ENCODE data around the gene TOLLIP.
A peak's percentile ranks its signal among the peaks of the same experiment; 100 is the strongest.
"Not testable (repeated sequence)": the region's sequence is repeated elsewhere in the genome, so short reads cannot be mapped to it uniquely, and the experiment has no call there.

TOLLIP gene

DNA sequence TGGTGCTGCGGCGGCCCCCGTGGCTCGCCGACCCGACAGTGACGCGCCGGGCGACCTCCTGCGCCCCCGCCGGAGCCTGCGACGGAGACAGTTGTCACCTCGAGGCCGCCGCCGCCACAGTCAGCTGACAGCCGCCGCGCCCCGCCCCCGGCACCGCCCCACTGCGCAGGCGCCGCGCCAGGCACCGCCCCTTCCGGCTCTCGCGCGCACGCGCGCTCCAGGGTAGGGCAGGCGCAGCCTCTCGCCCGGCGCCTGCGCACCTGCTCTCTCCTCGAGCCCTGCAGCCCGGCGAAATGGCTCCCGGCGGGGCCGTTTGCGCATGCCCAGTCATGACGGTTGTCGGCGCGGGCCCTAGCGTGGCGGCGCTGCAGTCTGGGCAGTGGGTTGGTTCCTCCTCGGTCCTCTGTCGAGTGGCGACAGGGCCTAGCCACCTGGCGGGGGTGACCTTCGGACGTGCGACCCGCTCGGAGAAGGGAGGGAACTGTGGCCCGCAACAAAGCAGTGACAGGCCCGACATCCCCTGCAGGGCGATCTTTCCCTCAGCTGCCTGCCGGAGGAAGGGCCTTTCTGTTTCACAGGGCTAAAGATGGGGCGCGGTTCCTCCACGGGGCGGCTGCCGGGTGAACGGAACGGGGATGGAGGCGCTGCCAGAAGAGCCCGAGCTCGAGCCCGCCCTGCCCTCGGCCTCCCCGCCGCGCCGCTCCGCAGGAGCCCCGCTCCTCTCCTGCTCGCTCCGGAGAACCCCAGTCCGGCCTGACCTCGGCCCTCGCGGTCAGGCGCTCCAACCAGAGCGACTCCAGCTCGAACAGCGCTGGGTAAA lies at the start of gene TOLLIP:
TSS of gene TOLLIP (minus strand) at position 135 of the 820 bp plus-strand sequence. CDS start at position 1, 134 bp downstream.
- peak; percentile 72 to 89 for DNase-seq

DNA sequence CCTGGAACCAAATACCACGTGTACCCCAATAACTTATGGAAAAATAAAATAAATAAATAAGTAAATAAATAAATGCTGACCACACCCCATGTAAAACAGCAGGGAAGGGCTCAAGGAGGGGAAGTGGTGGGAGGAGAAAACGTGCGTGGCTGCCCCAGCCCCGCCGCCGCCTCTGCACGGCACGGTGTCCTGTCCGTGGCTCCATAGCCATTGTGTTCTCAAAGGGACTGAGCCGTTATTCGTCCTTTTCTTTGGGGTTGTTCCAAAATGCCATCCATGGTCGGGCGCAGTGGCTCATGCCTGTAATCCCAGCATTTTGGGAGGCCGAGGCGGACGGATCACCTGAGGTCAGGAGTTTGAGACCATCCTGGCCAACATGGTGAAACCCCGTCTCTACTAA lies 49.5 kb upstream of the TOLLIP start:
- DNase-seq = not testable (repeated sequence)

DNA sequence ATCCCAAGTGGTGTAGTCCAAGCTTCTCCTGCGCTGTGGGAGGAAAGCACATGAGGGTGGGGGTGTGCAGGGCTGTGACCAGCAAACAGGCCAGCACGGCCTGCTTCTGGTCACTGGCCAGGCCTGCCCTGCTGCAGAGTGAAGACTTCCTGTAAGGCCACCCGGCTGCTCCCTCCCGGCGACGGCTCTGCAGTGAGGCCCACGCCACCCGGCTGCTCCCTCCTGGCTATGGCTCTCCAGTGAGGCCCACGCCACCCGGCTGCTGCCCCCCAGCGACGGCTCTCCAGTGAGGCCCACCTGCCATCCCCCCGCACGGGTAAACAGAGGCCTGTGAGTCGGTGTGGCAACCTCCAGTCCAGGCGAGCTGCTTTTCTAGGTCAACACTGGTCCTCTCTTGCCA lies 48.9 kb upstream of the TOLLIP start:
- no peak for DNase-seq

DNA sequence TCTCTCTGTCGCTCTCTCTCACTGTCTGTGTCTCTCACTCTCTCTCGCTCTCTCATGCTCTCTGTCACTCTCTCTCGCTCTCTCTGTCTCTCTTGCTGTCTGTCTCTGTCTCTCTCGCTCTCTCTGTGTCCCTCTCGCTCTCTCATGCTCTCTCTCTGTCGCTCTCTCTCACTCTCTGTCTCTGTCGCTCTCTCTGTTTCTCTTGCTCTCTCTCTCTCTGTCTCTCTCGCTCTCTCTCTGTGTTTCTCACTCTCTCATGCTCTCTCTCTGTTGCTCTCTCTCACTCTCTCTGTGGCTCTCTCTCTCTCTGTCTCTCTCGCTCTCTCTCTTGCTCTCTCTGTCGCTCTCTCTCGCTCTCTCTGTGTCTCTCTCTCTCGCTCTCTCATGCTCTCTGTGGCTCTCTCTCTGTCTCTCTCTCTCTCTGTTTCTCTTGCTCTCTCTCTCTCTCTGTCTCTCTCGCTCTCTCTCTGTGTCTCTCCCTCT lies 47.1 kb upstream of the TOLLIP start:
- DNase-seq = no peak

DNA sequence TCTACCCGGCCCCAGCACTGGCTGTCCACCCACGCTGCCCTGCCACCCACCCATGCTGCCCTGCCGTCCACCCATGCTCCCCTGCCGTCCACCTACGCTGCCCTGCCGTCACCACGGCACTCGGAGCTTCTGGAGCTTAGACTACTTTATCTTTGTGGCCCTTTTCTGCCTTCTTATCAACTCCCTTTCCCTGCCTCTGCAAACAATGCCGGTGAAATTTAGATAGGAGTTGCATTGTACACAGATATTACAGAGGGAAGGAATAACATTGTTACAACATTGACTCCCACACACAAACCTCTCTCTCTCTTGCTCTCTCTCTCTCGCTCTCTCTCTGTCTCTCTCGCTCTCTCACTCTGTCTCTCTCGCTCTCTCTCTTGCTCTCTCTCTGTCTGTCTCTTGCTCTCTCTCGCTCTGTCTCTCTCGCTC lies 46.6 kb upstream of the TOLLIP start:
- no peak for DNase-seq

DNA sequence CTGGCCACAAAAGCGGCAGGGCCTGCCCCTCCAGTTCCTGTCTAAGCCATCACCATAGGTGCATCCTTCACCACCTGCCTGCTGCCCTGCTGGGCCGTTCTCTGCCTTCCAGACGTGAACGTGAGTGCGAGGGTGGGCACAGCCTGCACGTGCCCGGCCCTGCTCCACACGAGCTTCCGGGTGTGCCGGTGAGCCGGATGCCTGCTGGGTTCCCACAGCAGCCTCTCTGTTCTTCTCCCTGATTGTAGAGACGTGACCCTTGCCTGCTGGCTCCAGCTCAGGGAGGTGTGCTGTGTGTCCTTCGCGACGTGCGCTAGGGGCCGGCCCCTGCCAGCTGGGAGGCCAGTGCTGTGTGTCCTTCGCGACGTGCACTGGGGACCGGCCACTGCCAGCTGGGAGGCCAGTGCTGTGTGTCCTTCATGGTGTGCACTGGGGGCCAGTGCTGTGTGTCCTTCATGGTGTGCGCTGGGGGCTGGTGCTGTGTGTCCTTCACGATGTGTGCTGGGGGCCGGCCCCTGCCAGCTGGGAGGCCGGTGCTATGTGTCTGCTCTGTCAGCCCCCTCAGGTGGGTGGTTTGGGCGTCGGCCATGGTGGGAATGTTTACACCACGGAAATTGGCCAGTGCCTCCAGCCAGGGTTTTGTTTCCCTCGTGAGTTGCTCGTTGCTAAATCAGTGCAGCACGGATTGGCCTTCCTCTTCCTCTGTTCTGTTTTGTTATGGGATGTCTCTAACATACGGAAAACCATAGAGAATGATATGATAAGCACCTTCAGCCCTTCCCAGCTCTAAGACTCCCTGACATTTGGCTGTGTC lies 44.9 kb upstream of the TOLLIP start:
- no peak for DNase-seq

DNA sequence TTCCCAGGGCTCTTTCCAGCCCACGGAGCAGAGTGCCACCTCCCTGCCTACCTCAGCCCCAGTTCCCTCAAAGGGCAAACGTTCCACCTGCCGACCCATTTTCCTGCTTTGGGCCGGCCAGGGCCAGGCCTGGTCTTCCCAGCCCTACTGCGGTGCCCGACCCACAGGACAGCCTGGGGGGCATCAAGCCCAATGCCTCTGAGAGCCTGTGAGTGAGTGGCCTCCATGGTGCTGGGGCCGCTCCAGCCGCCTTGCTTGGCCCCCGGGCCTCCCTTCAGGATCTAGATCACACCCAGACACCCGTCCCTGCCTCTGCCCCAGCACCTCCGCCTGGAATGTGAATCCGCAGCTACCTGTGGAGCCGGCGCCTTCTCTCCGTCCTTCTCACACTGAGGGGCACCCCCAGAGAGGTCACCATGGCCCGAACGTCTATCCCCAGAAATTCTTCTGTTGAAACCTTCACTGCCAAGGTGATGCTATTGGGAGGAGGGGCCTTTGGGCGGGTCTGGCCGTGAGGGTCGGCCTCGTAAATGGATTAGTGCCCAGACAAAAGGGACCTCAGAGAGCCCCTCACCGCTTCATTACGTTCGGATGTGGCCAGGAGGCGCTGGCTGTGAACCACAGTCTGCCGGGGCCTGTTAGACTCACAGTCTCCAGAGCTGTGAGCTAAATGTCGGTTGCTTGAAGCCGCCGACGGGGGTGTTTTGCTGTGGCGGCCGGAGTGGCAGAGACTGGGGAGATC lies 44.1 kb upstream of the TOLLIP start:
- no peak for DNase-seq

DNA sequence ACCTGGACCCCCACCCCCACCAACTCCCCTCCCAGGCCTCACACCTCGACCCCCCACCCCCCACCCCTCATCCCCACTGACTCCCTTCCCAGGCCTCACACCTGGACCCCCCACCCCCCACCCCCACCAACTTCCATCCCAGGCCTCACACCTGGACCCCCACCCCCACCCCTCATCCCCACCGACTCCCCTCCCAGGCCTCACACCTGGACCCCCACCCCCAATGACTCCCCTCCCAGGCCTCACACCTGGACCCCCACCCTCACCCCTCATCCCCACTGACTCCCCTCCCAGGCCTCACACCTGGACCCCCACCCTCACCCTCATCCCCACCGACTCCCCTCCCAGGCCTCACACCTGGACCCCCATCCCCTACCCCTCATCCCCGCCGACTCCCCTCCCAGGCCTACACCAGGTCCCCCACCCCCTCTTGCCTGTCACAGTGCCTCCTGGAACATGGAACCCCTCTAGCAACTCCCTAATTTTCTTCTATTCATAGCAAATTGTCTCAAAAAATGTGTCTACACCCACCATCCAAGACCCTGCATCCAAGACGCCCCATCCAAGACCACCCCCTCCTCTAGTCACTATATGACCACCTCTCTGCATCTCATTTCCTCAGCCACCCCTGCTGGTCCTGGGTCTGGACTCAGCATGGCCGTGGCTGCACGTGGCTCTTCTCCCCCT lies 43.4 kb upstream of the TOLLIP start:
- no peak for DNase-seq

DNA sequence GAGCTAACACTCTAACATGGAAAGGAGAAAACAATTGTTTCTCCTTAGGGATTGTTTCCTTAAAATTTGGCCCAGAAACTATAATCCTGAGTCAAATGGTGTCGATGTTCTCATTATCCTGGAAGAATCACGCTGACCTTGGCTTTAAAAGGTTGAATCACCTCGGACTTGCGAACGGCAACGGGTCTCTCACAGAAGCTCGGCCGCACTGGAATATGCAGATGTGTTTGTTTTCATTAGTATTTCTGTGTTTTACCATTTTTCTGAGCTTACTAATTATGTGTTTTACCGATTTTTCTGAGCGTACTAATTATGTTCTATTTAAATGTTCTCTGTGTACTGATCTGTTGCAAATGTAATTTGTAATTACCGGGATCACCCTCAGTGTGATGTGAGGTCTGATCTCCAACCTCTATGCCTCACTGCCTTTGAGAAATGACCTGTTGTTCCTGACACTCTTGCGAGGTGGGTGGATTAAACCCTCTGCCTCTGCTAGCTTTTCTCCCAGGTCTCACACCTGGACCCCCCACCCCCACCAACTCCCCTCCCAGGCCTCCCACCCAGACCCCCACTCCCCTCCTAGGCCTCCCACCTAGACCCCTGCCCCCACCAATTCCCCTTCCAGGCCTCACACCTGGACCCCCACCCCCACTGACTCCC lies 42.0 kb upstream of the TOLLIP start:
- no peak for DNase-seq

DNA sequence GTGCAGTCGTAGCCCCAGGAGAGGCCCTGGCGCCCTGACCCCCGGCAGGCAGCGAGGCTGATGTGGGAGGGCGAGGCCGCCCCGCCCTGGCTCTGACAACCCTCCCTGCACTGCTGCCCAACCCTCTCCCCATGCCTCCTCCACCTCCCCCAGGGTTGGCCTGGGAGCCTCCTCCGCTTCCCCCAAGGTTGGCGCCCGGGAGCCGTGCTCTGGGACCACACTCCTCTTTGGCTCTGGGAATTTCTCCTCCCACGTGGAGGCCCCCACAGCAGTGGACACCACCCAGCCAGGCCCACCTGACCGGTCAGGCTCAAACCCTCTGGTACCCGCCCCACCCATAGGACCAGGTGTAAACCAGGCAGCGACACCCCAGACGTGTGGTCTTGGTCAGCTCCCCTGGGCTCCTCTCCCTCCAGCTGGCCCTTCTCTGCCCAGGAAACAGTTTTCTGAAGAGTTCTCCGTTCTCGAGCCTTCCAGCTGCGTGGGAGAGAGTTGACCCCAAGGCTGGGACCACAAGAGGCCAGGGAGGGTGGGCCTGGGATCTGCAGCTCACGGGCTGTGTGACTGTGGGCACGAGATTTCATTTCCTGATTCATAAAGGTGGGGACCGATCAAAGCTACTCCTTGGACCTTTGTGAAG lies 40.8 kb upstream of the TOLLIP start:
- no peak for DNase-seq

DNA sequence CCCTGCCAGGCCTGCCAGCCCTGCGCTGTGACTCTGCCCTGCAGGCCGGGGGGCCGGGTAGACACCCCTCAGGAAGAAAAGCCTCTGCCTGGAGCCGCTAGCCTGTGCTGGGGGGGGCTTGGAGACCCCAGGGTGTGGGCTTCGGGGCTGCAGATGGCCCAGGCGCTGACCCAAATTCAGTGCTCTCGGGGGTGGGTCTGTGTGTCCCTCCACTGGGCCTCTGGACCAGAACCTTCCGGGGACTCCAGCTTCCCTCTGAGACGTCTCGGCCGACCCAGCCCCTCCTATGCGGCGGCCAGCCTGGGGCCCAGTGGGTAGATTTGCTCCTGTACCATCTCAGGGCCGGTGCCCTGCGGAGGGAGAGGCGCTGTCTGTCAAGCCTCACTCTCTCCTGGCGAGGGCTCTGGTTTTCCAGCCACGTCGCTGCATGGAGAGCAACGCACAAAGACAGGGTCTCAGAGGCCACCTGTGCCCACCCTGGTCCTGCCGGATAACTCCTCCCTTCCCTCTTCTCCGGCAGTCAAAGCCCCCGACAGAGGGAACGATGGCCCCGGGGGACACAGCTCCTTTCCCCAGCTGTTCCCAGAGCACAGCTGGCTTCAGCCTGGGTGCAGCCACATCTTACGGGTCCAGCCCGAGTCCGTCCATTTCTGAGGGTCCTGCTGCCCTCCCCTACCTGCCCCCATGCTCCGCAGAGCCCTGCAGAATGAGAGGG lies 40.1 kb upstream of the TOLLIP start:
- DNase-seq = no peak

DNA sequence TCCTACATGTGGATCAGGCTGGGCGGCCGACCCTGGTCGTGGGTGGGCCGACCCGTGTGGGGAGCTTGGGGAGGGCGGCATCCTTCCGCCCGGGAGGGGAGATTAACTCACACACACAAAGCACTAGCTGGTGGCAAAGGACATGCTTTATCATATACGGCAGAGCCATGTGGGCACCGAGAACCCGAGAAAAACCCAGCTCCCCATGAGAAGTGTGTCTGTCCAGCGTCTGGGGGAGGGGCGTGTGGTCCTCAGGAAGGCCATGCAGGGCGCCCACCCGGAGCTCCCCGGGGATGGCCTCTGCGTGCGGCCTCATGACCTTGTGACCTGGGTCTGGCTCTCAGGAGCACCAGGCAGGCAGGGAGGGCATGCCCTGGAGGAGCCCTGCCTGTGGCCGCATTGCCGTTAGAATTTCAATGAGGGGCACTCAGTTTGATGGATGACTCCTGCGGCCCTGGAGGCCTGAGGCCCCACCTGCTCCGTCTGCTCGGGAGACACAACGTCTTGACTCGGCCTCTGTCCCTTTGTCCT lies 39.4 kb upstream of the TOLLIP start:
- no peak for DNase-seq

DNA sequence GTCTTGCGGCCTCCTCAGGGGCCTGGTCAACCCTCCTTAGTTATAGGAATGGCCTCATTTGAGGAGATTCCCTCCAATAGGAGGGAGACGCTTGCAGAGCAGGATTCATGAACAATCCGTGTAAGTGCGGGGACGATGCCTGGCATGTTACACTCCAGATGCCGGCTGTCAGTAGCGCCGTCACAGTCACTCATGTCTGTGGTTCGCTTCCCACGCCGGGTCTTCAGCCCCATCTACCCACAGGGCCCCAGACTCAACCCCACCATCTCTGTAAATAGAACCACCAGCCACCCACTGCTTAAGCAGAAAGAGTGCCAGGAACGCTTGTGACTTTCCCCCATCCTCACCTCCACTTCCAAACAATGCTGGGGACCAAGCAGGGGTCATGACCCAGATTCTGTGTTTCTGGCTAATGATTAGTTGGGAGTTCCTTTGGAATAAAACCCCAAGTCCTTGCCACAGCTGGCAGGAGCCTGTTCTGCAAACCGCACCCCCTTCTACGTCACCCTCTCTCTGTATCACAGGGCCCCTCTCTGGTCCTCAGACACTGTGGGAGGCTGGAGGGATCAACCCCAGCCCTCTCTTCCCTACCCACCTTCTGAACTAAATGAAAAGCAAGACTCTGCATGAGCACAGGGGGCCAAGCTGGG lies 38.8 kb upstream of the TOLLIP start:
- no peak for DNase-seq

DNA sequence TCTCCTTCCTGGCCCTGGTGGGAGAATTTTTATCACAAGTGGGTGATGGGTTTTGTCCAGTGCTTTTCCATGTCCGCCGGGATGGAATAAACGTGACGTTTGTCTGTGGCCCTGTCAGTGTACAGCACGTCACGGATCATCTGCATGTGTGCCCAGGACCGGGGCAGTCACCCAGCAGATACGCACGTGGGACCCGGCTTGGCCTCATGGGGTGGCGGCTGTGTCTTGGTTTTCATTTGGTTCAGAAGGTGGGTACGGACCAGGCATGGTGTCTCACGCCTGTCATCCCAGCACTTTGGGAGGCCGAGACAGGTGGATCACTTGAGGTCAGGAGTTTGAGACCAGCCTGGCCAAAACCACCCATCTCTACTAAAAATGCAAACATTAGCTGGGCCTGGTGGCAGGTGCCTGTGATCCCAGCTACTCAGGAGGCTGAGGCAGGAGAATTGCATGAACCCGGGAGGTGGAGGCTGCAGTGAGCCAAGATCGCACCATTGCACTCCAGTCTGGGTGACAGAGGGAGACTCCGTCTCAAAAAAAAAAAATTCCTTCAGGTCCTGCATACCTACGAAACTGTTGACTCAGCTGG lies 38.1 kb upstream of the TOLLIP start:
- not testable (repeated sequence) for DNase-seq

DNA sequence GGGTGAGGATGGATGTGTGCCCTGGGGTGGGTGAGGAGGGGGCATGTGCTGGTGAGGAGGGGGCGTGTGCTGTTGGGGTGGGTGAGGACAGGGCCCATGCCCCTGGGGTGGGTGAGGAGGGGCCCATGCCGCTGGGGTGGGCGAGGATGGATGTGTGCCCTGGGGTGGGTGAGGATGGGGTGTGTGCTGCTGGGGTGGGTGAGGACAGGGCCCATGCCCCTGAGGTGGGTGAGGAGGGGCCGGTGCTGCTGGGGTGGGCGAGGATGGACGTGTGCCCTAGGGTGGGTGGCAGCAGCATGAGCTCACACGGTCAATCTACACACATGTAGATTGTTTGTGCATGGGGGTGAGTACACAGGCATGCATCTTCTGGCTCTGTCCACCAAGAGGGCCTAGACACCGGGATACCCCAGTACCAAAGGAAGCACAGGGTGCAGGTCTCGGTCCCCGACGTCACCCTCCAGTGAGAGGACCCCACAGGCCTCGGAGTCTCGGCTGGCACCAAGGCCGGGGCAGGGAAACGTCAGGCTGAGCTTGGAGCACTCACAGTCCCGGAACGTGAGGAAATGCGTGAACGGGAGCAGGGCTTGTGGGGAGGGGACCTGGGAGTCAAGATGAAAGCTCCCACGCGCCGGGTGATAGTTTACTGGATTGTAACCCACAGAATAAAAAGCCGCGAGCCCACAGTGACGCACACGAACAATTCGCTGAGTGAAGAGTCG lies 37.4 kb upstream of the TOLLIP start:
- DNase-seq = no peak

DNA sequence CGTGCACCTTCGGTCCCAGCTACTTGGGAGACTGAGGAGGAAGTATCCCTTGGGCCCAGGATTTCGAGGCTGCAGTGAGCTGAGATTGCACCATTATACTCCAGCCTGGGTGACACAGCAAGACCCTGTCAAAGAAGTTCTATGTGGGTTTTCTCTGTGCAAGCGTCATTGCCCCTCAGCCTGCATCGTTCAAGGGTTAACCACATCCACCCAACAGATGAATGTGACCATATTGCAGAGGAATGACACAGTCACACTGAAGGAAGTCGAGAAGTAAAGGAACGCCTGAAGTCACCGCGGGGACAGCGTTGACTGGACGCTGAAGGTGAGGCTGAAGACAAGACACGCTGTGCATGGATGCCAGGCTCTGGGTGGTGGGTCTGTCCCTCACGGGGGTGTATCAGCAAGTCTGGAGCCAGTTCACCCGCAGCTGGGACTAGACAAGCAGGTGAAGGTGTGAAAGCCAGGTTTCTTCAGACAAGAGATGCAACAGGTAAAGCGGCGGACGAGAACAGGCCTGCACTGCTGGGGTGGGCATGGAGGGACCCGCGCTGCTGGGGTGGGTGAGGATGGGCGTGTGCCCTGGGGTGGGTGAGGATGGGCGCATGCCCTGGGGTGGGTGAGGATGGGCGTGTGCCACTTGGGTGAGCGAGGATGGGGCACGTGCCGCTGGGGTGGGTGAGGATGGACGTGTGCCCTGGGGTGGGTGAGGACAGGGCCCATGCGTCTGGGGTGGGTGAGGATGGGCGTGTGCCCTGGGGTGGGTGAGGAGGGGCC lies 36.5 kb upstream of the TOLLIP start:
- DNase-seq = no peak

DNA sequence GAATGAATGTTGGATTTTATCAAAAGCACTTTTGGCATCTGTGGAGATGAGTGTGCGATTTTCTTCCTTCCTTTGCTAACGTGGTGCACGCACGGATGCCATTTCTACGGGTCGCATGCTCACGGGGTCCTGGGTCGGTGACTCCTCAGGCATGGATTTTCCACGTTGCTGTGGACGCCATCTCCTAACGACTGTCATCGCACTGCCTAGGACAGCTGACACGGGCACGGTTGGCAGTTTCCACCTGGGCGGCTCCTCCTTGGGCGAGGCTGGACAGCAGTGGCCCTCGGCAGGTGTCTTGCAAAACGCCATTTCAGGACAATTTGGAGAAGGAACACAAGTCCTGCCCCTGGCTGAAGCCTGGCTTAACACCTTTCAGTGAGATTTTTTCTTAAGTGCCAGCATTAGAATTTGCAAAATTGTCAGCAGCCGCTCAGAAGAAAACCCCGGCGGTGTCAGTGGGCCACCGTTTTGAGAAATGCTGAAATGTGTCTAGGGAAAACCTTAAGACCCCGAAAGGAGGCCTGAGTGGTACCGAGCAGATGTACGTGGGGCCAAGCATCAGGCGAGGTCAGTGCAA lies 34.7 kb upstream of the TOLLIP start:
- DNase-seq = no peak

All from NCI-H524 (cell line).